Endometrial microvascular endothelial cells (primary cell): ENCODE measurements around the gene CGB8. TPM values are rescaled to one million over a fixed set of nuclear protein-coding genes. Genes with fewer than 3 reads are reported as not detected.
"Not testable (repeated sequence)": the region's sequence is repeated elsewhere in the genome, so short reads cannot be mapped to it uniquely, and the experiment has no call there.

Experiments used
- in situ Hi-C: cut with HindIII; loops from 2 replicates; pipeline ENCODE4 v1.10.0; 2017; ENCODE audit warnings: low sequenced_read_pairs, low pct_unique_long_range_greater_than_20kb; ENCODE audit errors: inconsistent ontology term
- total RNA-seq: library from RNA; depleted of rRNA; stranded (reverse); fragments of >200 nt; gene quantifications from one replicate; pipeline ENCODE4 v1.2.3, GENCODE V29; 2015; ENCODE audit errors: inconsistent ontology term

Gene CGB8
- not detected for total RNA-seq

DNA sequence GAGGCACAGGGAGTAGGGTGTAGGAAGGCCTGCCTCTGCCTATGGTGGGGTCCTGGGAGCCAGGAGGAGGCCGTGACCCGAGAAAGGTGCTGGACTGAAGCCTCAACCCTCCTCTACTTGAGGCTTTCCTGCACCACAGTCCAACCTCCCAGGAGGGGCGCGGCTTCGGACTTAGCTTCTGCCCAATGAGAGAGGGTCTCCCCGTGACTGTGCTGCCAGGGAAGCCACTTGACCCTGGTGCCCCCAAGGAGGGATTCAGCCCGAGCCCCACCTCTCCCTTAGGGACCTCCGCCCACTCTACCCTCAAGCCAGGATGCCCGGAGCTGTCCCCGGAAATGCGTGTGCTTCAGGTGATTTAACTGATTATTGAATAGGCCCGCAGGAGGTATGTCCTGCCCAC lies at the start of gene CGB8:
Gene CGB8 (minus strand): TSS at position 101 of the 400 bp plus-strand sequence. CDS start 372 bp downstream, outside the sequence.
- in situ Hi-C loops, result not testable (repeated sequence)

DNA sequence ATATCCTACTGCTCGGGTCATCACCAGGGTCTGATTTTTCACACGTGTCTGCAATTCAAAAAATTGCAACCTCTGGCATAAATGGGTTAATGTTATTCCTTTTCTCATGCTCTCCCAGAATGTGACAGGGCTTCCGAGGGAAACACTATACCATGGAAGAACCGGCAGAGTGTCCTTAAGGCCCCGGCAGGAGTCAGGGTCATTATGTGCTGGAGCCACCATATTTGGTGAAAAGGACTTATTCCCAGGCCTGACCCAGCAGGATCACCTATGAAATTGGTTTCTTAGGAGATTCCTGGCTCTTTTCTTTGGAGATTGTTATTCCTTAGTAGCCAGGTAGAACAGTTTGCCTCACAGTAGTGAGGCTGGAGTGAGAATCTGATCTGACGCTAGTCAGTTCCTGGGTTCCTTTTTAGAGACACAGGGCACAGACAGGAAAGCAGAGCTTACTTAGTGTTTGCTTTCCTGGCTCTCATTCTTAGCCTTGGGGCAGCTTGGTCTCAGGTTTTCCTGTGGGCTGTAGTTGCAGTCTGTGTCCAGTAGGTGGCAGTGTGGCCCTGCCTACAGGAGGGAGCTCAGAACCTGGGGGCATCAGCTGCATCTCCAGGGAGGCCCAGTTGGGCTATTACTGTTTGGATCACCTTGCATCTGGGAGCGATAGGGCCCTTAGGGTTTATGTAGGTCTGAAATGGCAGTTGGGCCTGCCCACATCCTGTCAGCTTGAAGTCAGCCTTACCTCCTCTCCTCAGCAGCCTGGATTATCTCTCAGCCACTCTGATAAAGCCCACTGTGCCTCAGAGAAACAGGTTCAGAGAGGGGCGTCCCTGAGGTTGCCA lies 48.8 kb upstream of the CGB8 start:
- in situ Hi-C loops, result no loop called here

DNA sequence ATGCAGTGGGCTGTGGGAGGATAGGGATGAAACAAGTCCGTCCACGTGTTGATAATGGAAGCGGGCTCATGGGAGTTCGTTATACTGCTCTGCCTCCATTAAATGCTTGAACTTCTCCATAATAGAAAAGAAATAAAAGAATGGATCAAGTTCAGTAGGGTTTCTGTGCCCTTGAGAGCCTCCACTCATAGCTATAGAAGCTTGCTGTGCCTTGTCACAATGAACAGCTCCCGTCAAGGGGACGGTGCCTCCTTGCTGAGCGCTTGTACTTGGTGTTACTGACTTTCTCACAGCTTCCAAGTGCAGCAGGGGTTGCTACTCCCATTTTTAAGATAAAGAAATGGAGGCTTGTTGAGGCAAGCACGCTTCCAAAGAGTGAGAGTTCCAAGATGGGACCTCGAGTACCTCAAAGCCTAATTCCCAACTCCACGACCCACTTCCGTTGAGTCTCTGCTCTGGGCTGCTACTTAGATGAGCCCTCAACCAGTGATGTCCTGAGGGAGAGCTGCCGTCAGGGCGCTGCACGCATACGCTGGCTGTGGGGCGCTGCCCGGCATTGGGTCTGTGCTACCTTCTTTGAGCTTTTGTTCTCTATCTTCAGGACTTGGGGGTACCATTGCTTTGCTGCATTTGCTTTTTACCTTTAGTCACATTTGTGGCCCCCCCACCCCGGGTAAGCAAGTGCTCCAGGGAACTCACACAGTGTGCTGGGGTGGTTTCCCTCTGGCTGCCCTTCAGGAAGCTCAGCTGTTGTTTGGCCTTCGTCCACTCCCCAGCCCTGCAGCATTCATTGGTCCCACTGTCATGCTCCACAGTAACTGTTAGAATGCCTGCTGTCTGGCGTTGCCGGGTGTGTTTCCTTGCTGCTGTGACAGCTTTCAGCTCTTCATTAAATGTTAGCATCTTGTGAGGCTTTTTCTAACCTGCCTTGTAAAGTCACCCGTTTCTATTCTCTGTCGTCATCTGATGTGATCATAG lies 45.9 kb upstream of the CGB8 start:
- in situ Hi-C loops, result no loop called here

DNA sequence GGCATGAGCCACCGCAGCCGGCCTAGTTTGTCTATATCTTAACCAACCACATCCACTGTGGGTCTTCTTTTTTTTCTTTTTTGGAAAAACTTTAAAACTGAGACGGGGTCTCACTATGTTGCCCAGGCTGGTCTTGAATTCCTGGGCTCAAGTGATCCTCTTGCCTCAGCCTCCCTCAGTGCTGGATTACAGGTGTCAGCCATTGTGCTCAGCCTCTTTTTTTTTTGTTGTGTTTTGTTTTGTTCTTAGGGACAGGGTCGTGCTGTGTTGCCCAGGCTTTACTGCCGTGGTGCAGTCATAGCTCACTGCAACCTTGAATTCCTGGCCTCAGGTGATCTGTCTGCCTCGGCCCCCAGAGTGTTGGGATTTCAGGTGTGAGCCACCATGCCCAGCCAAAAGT lies 43.8 kb upstream of the CGB8 start:
- in situ Hi-C loops, result no loop called here

GRCh38 chr19:49091391-49092038 lies 42.6 kb upstream of the CGB8 start:
- in situ Hi-C loops, result no loop called here

DNA sequence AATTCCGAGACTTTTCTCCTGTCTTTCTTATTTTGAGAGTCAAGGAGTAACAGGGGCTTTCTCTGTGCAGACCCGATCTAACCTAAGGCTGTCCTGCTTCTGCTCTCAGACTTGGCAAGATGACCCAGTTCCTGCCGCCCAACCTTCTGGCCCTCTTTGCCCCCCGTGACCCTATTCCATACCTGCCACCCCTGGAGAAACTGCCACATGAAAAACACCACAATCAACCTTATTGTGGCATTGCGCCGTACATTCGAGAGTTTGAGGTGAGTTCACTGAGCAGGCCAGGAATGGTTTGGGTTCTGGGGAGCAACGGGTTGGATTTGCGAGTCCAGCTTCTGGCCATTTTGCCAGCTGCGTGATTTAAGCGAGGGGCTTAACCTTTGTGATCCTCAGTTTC lies 37.4 kb upstream of the CGB8 start:
- in situ Hi-C loops, result no loop called here

DNA sequence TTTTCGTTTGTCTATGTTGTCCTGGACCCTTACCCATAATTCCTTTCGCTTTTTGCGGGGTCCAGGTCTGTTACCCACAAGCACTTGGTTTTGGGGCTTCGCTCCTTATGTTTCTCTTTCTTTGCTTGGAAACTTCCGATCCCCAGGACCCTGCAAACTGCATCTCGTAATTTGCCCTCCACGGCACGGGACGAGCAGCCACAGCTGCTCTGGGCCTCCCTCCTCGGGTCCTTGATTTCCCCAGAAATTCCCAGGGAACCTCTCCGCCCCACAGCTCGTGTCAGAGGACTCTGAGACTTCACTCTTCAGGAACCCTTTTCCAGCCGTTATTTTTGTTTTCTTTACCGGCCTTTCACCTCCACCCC lies 36.9 kb upstream of the CGB8 start:
- in situ Hi-C loops, result no loop called here

DNA sequence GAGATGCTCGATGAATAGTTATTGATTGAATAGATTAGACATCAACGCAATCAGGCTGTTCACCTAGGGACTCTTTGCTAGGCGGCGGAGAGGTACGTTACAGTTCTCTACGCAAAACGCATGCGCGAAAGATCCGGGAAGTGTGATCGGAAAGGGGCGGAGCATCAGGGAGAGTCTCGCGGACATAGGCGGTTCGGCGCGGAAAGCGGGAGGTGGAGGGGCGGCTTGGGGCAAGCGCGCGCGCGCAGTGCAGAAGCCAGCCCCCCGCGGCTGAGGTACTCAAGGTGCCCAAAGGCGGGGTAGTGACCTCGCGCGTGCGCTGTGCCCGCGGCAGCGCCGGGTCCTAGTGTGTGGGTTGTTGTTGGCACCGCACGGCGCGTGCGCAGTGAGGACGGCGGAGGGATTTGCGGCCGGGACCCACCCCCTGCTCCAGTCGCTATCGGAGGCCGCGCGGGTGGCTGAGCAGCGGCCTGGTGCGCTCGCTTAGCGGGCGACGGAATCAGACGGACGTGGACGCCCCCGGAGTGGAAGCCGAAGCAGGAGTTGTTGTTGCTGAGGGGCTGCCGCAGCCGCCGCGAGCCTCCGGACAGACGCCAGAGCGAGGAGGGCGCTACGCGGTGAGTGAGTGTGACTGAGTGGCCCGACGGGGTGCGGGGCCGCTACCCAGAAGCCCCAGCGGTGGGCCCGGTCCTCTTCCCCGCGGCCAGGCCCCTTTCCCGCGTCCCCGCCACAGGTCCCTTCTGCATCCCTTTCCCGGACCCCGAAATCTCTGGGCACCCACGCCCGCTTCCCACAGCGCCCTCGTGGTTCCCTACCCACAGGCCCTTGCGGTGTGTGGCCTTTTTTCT lies 36.3 kb upstream of the CGB8 start, which contains the start of gene SNRNP70:
Gene SNRNP70 (plus strand): TSS at position 432 of the 848 bp plus-strand sequence. CDS start 964 bp downstream, outside the sequence.
- in situ Hi-C loops, result no loop called here

DNA sequence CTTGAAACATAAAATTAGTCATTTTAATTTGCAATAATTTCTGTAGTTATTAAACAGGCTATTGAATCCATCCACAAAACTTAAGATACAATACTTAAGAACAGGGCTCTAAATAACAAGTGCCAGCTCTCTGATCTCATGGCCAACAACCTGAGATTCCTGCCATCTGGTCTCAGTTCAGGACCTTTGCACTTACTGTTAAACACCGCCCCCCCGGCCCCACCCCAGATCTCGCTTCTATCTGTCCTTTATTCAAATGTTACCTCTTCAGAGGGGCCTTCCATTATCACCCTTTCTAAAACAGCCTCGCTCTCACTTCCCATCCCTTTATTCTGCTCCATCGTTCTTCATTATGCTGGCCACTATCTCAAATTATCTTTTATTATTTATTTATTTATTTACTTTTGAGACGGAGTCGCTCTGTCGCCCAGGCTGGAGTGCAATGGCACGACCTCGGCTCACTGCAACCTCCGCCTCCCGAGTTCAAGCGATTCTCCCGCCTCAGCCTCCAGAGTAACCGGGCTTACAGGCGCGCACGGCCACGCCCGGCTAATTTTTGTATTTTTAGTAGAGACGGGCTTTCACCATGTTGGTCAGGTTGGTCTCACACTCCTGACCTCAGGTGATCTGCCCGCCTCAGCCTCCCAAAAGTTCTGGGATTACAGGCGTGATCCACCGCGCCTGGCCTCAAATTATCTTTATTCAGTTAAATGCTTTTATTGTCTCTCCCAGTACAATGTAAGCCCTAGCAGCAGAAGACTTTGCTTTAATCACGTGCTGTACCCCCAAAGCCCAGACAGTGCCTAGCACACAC lies 35.5 kb upstream of the CGB8 start:
- in situ Hi-C loops, result no loop called here

- in situ Hi-C loops, result no loop called here
Observed at GRCh38 chr19:49081273-49081672, 32.4 kb upstream of the CGB8 start.

DNA sequence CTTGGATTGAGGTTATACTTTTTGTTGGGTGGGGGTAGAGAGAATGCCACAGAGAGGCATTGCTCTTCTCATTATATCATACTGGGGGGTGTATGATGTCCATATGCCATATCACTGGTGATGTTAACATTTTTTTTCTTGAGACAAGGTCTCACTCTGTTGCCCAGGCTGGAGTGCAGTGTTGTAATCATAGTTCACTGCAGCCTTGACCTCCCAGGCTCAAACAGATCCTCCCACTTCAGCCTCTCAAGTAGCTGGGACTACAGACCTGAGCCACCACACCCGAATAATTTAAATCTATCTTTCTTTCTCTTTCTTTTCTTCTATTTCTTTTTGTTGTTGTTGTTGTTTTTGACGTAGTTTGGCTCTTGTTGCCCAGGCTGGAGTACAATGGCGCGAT lies 31.5 kb upstream of the CGB8 start:
- in situ Hi-C loops, result no loop called here

DNA sequence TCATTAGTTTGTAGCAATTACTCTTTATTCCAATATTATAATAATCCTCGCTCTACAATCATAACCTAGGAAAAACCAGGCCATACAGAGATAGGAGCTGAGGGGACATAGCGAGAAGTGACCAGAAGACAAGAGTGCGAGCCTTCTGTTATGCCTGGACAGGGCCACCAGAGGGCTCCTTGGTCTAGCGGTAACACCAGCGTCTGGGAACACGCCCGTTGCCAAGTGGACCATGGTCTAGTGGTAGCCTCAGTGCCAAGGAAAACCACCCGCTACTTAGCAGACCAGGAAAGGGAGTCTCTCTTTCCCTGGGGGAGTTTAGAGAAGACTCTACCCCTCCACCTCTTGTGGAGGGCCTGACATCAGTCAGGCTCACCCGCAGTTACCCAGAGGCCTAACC lies 26.0 kb upstream of the CGB8 start:
- in situ Hi-C loops, result not testable (repeated sequence)

DNA sequence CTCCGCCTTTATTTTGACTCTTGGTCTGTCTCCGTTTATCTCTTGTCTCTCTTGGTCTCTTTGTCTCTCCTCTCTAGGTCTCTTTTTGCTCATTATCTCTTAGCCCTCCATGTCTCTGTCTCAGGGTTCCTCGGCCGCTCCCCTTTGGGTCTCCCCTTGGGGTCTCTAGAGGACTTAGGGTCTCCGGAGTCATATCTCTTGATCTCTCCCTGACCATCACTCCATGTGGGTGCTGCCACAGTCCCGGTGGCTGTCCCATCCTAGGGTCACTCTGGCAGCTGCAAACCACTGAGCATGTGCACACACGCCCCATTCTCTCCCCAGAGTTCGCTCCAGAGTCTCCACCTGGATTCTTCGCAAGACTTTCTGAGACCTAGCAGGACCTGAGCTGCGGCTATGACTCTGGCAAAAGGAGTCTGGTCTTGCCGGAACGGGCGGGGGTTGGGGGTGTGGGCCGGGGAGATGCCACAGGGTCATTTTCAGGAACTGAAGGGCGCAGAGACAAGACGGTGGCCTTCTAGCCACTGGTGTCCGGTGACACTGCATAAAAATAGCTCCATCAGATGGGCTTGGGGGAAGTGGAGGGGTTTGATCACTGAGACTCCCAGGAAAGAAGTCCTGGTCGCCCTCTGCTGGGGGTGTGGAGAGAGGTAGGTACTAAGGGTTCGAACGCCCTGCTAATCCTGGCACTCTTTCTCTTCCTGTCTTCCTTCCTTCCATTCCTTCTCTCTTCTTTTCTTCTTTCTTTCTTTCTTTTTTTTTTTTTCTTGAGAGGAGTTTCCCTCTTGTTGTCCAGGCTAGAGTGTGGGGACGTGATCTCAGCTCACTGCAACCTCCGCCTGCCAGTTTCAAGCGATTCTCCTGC lies 24.8 kb upstream of the CGB8 start:
- in situ Hi-C loops, result no loop called here

- in situ Hi-C loops, result no loop called here
Observed at GRCh38 chr19:49071860-49072547, 23.1 kb upstream of the CGB8 start.

DNA sequence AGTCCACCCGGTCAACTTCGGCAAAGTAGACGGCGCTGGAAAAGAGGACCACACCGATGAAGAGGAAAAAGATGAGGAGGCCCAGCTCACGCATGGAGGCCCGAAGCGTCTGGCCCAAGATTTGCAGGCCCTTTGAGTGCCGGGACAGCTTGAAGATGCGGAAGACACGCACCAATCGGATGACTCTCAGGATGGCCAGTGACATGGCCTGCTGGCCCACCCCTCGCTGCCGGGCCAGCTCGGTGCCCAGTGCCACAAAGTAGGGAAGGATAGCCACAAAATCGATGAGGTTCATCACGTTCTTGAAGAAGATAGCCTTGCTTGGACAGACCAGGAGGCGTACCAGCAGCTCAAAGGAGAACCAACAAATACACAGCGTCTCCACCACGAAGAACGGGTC lies 21.5 kb upstream of the CGB8 start:
- in situ Hi-C loops, result no loop called here

- in situ Hi-C loops, result no loop called here
Observed at GRCh38 chr19:49069026-49069425, 20.1 kb upstream of the CGB8 start.
